Right atrium auricular region (tissue), 2 donors: Measurements from ENCODE around the gene CNOT11. TPM values are rescaled to one million over a fixed set of nuclear protein-coding genes. Genes with fewer than 3 reads are reported as not detected.
"Not testable (repeated sequence)": the region's sequence is repeated elsewhere in the genome, so short reads cannot be mapped to it uniquely, and the experiment has no call there.

Source experiments
- DNase-seq: peaks from one replicate; pipeline ENCODE4 v3.0.0-alpha.2; 2019; ENCODE audit warnings: low spot score
- H3K27ac ChIP-seq, 2 donors: fragments of 200-600 bp; sonication (generic); 1 replicate in 1 of 2; 2 replicates in 1 of 2; pipeline ENCODE4 v1.5.1; 2016 to 2019
- H3K27me3 ChIP-seq, 2 donors: fragments of 200-600 bp; sonication (generic); one replicate each; pipeline versions ENCODE4 v1.5.1 to v1.6.0; 2017 to 2019
- H3K36me3 ChIP-seq: fragments of 200-600 bp; sonication (generic); one replicate; pipeline ENCODE4 v1.5.1; 2016
- H3K4me1 ChIP-seq, 2 donors: fragments of 200-600 bp; sonication (generic); one replicate each; pipeline versions ENCODE4 v1.5.1 to v1.6.0; 2017 to 2019
- H3K4me3 ChIP-seq, 2 donors: fragments of 200-600 bp; sonication (generic); 1 replicate in 1 of 2; 2 replicates in 1 of 2; pipeline ENCODE4 v1.5.1; 2017 to 2019; ENCODE audit warnings: mild to moderate bottlenecking in 1 of 2, moderate library complexity in 1 of 2
- H3K9me3 ChIP-seq, 2 donors: fragments of 200-600 bp; sonication (generic); one replicate each; pipeline ENCODE4 v1.5.1; 2019
- microRNA-seq, 2 donors: library from miRNA; unstranded; fragments of <30 nt; microRNA quantifications; one replicate each; pipeline ENCODE4, GENCODE V29; 2016 to 2017; ENCODE audit warnings: borderline number of aligned reads in 2 of 2, borderline replicate concordance in 1 of 2
- total RNA-seq, 2 donors: library from RNA; depleted of rRNA; stranded (reverse); fragments of >200 nt; gene quantifications; one replicate each; pipeline ENCODE4 v1.1.0, GENCODE V29; 2016
- TF ChIP-seq, protein P1 (sequence below), 2 donors: fragments of 200-600 bp; sonication (generic); IDR thresholded peaks; one replicate each; pipeline ENCODE4 v1.5.1; 2019; ENCODE audit warnings: antibody characterized with exemption in 2 of 2

The CNOT11 gene
- total RNA-seq, 2 donors from 2014 or later: 37.0 to 40.4 TPM

GRCh38 chr2:101308432-101309210 lies 55.9 kb downstream of the CNOT11 start, which contains the start of gene RNF149:
Gene RNF149, minus strand, starts transcription at chr2:101308701. Its CDS starts 113 bp downstream, at chr2:101308588.
- Histone ChIP-seq H3K36me3 (no peaks in the 10 kb centered on the region), H3K27me3 (no peaks in the 10 kb centered on the region)
- peak; percentile 94 for DNase-seq

DNA sequence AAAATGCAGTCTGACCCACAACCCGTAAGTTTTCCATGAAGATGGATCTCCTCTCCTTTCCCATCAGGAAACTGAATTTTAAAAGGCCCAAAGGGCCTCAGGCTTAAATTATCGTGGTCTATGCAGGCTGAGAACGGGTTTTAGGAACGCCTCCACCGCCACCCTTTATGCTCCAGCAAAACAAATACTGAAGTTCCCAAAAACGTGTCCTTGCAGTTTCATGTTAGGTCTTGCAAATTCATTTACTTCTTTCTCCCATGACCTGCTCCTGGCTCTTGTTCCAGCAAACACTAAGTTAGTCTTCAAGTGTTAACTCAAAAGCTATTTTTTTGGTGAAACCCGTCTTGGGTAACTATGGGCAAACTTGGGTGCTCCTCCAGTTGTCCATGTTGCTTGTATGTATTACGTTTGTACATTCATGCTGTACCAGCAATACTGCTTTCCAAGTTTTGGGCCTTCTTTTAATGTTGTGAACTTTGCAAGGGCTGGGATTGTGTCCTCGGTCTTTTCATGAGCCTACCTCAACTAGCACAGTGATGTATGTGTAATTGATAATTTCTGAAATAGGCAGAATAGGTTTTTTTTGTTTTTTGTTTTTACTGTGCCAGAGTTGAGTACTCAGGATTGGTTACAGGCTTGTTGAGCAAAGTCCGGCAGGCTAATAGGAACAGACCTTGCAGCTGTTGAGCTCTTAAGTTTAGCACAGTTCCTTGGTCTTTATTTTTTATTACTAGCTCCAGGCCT lies 57.6 kb downstream of the CNOT11 start:
- Histone ChIP-seq H3K27me3 (no peaks in the 10 kb centered on the region), H3K4me3 (no peak overlapping the region), H3K9me3 (no peaks in the 10 kb centered on the region), H3K36me3 (no peaks in the 10 kb centered on the region), H3K27ac (peak overlapping the region in 1 of 2 donors; percentile 18), H3K4me1 (peaks cover 0 to 20% of the 10 kb centered on the region in 2 donors)
- no peak for DNase-seq
- TF ChIP-seq, protein P1, sequence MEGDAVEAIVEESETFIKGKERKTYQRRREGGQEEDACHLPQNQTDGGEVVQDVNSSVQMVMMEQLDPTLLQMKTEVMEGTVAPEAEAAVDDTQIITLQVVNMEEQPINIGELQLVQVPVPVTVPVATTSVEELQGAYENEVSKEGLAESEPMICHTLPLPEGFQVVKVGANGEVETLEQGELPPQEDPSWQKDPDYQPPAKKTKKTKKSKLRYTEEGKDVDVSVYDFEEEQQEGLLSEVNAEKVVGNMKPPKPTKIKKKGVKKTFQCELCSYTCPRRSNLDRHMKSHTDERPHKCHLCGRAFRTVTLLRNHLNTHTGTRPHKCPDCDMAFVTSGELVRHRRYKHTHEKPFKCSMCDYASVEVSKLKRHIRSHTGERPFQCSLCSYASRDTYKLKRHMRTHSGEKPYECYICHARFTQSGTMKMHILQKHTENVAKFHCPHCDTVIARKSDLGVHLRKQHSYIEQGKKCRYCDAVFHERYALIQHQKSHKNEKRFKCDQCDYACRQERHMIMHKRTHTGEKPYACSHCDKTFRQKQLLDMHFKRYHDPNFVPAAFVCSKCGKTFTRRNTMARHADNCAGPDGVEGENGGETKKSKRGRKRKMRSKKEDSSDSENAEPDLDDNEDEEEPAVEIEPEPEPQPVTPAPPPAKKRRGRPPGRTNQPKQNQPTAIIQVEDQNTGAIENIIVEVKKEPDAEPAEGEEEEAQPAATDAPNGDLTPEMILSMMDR (IDR thresholded peaks at IDR 0.05): no peak

More at GRCh38 chr2:101308432-101309210, 55.9 kb downstream of the CNOT11 start, which contains the start of gene RNF149:
- Histone ChIP-seq H3K27ac (peak within 1 kb of the TSS; percentile 93 to 95), H3K4me3 (peak within 1 kb of the TSS; percentile 97 to 99), H3K9me3 (no peaks in the 10 kb centered on the region), H3K4me1 (peaks cover 0 to 36% of the 10 kb centered on the region in 2 donors)
- TF ChIP-seq, protein P1 (IDR thresholded peaks at IDR 0.05): peak in 1 of 2 donors; percentile 22

DNA sequence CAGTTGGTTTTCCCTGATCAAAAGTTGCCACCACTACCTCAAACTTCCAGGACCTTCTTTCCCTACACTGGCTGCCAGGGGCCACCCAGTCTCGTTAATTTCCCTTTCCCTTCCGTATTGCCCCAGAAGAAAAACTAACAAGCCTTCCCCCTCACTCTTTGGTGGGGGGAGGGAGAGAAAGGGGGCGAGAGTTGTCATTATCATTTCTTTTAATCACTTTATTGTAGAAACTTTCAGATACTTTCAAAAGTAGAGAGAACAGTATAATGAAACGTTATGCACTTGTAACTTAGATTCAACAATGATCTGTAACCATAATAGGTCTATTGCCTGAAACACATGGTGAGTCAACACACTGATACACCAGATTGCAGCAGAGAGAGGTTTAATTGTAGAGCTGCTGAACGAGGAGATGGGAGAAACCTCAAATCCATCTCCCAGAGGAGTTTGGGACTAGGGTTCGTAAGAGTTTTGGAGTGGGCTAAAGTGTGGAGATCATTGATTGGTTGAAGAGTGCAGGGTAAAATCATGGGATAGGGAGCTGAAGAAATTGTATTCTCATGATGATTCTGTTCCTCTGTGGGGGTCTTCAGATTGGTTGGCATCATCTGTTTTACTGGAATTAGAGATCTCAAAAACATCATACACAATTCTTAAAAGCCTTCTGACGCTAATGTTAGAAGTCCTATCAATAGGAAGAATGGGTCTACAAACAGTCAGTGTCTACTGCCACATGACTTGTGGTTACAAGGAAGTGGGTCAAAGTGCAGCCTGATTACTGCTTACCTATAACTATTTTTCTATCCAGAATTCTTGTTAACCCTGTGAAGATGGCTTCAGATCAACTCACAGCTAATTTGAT lies 58.4 kb downstream of the CNOT11 start:
- no peak for DNase-seq
- Histone ChIP-seq H3K36me3 (no peaks in the 10 kb centered on the region), H3K27me3 (no peaks in the 10 kb centered on the region), H3K27ac (no peak overlapping the region), H3K4me3 (no peak overlapping the region), H3K9me3 (no peaks in the 10 kb centered on the region), H3K4me1 (peaks cover 0 to 12% of the 10 kb centered on the region in 2 donors)
- TF ChIP-seq, protein P1 (IDR thresholded peaks at IDR 0.05): no peak

DNA sequence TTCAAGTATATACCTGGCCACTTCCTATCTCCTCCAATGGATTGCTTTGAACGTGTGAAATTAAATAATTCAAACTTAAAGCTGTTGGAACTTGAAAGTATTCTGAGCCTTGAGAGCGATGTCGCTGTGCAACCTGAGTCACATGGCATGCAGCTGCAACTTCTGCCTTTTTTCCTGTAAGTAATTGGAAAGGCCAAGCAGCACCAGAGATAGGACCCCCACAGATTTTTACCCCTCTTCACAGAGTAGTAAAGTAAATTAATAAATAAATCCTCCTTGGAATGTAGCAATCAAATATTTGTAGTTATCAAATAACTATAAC lies 59.0 kb downstream of the CNOT11 start:
- H3K27me3 ChIP-seq: no peaks in the 10 kb centered on the region
- H3K4me1 ChIP-seq: peaks cover 0 to 7% of the 10 kb centered on the region in 2 donors
- no peak overlapping the region for H3K27ac ChIP-seq
- H3K9me3 ChIP-seq: no peaks in the 10 kb centered on the region
- no peak overlapping the region for H3K4me3 ChIP-seq
- no peak for DNase-seq
- H3K36me3 ChIP-seq: no peaks in the 10 kb centered on the region
- TF ChIP-seq, protein P1 (IDR thresholded peaks at IDR 0.05): no peak

GRCh38 chr2:101316568-101316967 lies 63.9 kb downstream of the CNOT11 start:
- H3K9me3 ChIP-seq, H3K4me3 ChIP-seq, DNase-seq, H3K27ac ChIP-seq, H3K27me3 ChIP-seq, H3K4me1 ChIP-seq, H3K36me3 ChIP-seq: not testable (repeated sequence)

Small RNAs within 50 kb of the gene (microRNA-seq; reads per million reads assigned to microRNA genes)
- gene MIR5696: 0.71 to 3.5 reads per million in 2 donors

Other genes starting within 250 kb of the CNOT11 start
- 10 to 100 TPM; 42.3 to 50.3 TPM for gene TBC1D8, start 101.5 kb upstream of the CNOT11 start, total RNA-seq
- gene RNF149, start 55.8 kb downstream of the CNOT11 start, total RNA-seq: 10 to 100 TPM; 21.0 to 30.8 TPM
- gene CREG2, start 134.6 kb downstream of the CNOT11 start, total RNA-seq: under 1 TPM in 1 of 2 donors, not detected in 1; 0.59 TPM
- under 1 TPM in 1 of 2 donors, not detected in 1; 0.35 TPM for gene RFX8, start 222.2 kb downstream of the CNOT11 start, total RNA-seq